ENCODE measurements around the gene KCNQ4. TPM values are rescaled to one million over a fixed set of nuclear protein-coding genes. Genes with fewer than 3 reads are reported as not detected.

The KCNQ4 gene
- total and polyA plus RNA-seq, 2 donors (not counting 3 experiments of a cell fraction or from before 2014, with no cell fraction given) = 0.06 to 0.07 TPM

GRCh38 chr1:40743452-40743851 is 40.1 kb upstream of the KCNQ4 start:
- H2AFZ ChIP-seq (ENCODE audit: low read depth, low read length) = no peak overlapping the region
- POLR2A ChIA-PET = no interaction called here

More at GRCh38 chr1:40743452-40743851, 40.1 kb upstream of the KCNQ4 start:
- CTCF ChIA-PET = no interaction called here
- no peak overlapping the region for H3K27ac ChIP-seq (ENCODE audit: insufficient read depth, low read depth, low read length)
- H4K20me1 ChIP-seq (replicated peaks; ENCODE audit: control insufficient read depth, extremely low read depth, insufficient read depth, low read length) = no peaks in the 10 kb centered on the region
- DNase-seq (ENCODE audit: low read depth, low spot score) = no peak
- H3K36me3 ChIP-seq (ENCODE audit: control insufficient read depth in 2 of 2, extremely low read depth in 1 of 2, insufficient read depth in 2 of 2, low read length in 2 of 2) = peaks cover 0 to 8% of the 10 kb centered on the region in 2 experiments
- H3K79me2 ChIP-seq (ENCODE audit: control insufficient read depth, insufficient read depth, low read length) = no peaks in the 10 kb centered on the region
- intact Hi-C loops (cut with micrococcal nuclease) = no loop called here
- TF ChIP-seq GATA2 (IDR thresholded peaks at IDR 0.05; ENCODE audit: insufficient read depth, insufficient read length, low read depth, low read length) (no peak), FOS (IDR thresholded peaks at IDR 0.05; ENCODE audit: borderline replicate concordance, insufficient read depth, low read length) (no peak), EZH2 (IDR thresholded peaks at IDR 0.05; ENCODE audit: borderline replicate concordance, low read depth, low read length, severe bottlenecking) (no peak), POLR2A (IDR thresholded peaks at IDR 0.05; ENCODE audit: low read depth, low read length) (no peak), CTCF (IDR thresholded peaks at IDR 0.05; ENCODE audit: extremely low read depth in 1 of 2, insufficient read depth in 1 of 2, low read depth in 1 of 2, low read length in 2 of 2) (no peak), JUN (IDR thresholded peaks at IDR 0.05; ENCODE audit: borderline replicate concordance, insufficient read depth, insufficient read length, low read depth) (no peak), MYC (IDR thresholded peaks at IDR 0.05; ENCODE audit: low read depth, low read length) (no peak), POLR2AphosphoS5 (IDR thresholded peaks at IDR 0.05; ENCODE audit: insufficient read depth, low read depth, low read length) (no peak)
- TF ChIP-seq, protein P1, sequence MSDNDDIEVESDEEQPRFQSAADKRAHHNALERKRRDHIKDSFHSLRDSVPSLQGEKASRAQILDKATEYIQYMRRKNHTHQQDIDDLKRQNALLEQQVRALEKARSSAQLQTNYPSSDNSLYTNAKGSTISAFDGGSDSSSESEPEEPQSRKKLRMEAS (IDR thresholded peaks at IDR 0.05; ENCODE audit: insufficient read depth, insufficient read length) = no peak
- no peak overlapping the region for H3K4me2 ChIP-seq (ENCODE audit: insufficient read depth, low read length)
- no peak overlapping the region for H3K9ac ChIP-seq (replicated peaks; ENCODE audit: extremely low read depth, insufficient read depth, low read length)
- no peaks in the 10 kb centered on the region for H3K9me3 ChIP-seq (replicated peaks; ENCODE audit: control insufficient read depth, insufficient read depth, low read length)
- dilution Hi-C loops (cut with MboI; ENCODE audit: extremely low pct_ligation_motif_present, low sequenced_read_pairs) = no loop called here
- no peak overlapping the region for H3K4me3 ChIP-seq (replicated peaks in 1 of 3; ENCODE audit: insufficient read depth in 1 of 3, low read depth in 1 of 3, low read length in 3 of 3)
- H3K4me1 ChIP-seq (ENCODE audit: control insufficient read depth, extremely low read depth, insufficient read depth, low read length) = no peaks in the 10 kb centered on the region
- FAIRE-seq = no peak
- no TSS peak for BruUV-seq (replicated peaks)
- H3K9me1 ChIP-seq (replicated peaks; ENCODE audit: control insufficient read depth, extremely low read depth, insufficient read depth, low read length) = no peaks in the 10 kb centered on the region
- H3K27me3 ChIP-seq (ENCODE audit: control insufficient read depth in 2 of 2, insufficient read depth in 2 of 2, low read length in 2 of 2) = no peaks in the 10 kb centered on the region
